HCEC 1CT (cell line): ENCODE results near the gene KCTD17.
A peak's percentile ranks its signal among the peaks of the same experiment; 100 is the strongest.
"Not testable (repeated sequence)": the region's sequence is repeated elsewhere in the genome, so short reads cannot be mapped to it uniquely, and the experiment has no call there.

Source experiments
- DNase-seq: peaks from one replicate; pipeline ENCODE4 v3.0.0-alpha.2; 2017

KCTD17 gene

DNA sequence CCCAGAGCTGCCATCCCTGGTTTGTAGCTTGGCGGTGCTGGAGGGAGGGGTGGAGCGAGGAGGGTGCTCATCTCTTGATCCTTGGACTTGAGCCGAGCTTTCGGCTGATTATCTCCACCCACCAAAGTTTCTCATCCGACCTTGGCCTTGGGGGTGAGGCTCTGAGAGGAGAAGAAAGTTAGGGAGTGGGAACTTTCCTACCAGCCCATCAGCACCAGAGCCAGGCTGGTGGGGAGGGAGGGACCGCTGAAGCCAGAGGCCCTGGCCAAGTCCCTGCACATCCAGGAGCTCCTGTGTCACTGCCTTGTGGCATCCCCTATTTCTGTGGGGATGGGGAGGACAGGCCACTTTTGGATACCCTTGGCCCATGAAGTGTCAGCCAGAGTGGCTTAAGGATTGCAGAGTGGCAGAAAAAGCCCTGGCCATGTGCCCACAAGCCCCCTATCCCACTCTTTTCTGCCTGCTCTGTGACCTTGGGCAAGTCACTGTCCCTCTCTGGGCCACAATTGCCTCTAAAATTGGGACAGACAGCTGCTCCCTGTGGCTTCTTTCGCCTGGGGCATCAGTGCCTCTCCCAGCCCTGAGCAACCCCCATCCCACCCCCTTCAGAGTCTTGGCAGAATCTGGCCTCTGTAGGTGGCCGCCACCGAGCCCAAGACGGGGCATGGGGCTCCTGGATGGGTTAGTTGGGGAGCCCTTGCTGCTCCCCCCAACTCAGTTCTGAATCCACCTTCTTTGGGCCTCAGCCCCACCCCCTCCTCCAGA is 10.3 kb downstream of the KCTD17 start:
- DNase-seq = no peak

DNA sequence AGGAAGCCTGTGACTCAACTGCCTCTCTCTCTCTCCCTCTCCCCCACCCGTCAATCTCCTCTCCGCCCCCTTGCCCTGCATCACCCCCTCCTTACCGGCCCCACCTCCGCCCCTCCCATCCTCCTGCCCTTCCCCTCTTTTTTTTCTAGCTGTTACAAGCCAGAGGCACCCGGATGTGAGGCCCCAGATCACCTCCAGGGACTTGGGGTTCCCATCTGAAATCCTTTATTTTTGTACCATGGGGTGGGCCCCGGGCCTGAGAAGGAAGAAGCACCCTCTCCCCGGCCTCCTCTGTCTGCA is 10.8 kb downstream of the KCTD17 start:
- DNase-seq = no peak

DNA sequence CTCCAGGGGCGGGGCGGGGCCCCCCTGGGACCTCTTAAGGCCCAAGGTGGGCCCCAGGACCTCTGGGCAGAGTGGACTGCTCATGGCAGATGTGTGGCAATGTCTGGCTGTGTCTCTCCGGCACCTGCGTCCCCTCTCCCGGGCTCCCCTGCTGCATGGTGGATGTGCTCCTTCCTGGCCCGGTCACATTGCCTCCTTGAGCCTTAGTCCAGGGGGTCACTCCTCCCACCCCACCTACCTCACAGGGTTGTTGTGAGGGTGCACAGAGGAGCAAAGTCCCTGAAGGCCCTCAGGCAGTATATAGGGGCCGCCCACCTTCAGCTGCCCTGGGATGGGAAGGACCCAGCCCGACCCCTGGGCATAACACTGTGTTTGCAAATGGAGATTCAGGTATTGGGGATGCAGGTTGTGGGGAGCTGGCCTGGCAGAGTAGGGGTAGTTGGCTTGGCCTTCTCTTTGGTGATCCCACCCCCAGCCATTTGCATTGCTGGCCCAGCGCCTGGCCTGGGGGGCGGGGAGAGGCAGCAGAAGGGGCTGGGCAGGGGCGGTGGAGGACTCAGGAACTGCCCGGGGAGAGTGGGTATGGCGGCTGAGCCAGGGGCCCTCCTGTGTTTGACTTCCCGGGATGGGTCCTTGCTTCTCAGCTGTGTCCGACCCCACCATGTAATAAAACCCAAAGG is 11.3 kb downstream of the KCTD17 start:
- no peak for DNase-seq

DNA sequence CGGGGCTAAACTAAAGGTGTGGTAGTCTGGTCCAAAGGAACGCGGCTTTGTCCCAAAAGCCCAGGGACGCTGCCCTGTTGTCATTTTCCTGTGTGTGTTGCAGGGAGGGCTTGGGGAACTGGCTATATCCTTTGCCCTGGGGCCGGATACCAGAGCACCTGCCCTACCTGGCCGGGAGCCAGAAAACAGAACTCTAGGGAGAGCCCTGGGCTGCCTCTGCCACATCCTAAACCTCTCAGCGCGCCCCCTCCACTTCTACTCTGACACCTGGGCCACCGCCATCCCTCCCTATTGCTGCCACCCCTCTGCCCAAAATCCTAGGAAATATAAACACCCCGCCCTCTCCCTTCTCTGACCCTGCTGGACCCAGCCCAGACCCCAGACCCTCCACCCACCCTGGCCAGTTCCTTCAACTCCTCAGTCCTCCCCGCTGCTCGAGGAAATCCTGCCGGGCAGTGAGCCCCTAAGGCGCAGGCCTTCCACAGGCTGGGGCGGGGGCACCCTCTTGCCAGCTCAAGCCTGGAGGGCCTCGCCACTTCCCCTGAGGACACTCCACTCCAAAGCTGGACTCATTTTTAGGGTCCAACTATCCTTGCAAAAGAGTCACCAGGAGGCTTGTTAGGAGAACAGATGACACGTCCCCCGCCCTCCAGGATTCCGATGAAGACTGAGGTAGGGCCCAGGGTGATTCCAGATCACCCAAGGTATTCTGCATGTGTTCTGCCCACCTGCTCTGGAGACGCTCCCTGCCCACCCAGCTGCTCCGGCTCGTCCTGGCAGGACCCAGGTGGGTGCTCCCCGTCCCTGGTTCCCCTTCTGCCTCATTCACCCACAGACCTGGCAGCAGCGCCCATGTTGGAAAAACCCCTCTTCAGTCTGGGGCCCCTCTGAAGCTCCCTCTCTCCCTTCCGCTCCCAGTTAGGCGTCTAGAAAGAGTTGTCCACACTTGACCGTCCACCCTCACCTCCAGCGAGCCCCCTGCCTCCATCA is 12.2 kb downstream of the KCTD17 start:
- no peak for DNase-seq

DNA sequence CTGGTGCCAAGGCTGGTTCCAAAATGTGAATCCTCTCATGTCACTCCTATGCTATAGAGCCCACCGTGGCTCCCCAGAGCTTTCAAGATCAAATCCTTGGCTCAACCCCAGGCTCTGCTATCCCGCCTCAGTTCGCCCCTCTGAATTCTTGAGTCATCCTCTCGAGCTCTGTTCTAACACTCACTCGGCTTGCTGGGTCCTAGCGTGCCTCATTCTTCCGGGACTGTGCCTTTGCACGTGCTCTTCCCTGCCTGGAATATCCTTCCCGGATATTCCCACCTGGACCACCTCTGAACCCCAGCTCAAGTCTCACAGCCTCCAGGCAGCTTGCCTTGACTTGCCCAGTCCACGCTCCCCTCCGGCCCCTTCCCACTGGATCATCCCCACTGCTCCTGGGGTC is 13.0 kb downstream of the KCTD17 start:
- no peak for DNase-seq

DNA sequence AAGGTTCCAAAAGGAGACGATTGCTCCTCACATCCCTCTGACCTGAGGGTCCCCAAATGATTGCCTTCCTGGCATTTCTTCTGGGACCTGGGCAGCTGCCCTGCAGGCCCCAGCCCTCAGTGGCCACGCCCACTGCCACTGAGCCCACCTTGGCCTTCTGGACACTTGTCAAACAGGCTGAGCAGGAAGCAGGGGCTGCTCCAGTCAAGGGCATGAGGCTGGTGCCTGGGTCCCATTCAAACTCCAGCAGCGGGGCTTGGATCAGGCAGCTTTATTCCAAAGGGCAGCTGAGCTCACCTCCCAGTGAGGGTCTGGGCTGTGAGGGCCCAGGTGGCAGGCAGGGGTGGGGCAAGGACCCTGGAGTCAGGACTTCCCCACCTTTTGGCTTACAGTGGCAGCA is 13.6 kb downstream of the KCTD17 start:
- no peak for DNase-seq

DNA sequence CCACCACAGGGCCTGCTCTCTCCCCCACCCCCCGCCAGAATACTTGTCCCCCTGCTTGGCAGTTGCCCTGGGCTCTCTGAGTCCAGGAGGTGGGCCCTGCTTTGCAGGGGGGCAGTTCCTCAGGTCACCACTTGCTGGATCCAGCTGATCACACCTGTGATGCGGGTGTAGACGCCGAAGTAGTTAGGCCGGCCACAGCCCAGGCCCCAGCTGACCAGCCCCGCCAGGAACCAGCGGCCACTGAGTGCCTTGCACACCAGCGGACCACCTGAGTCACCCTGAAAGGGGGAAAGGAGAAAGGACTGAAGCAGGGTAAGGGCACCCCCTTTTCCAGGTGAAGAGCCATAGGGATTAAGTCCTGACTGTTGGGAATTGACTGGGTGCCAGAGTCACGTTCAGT is 14.4 kb downstream of the KCTD17 start:
- no peak for DNase-seq

DNA sequence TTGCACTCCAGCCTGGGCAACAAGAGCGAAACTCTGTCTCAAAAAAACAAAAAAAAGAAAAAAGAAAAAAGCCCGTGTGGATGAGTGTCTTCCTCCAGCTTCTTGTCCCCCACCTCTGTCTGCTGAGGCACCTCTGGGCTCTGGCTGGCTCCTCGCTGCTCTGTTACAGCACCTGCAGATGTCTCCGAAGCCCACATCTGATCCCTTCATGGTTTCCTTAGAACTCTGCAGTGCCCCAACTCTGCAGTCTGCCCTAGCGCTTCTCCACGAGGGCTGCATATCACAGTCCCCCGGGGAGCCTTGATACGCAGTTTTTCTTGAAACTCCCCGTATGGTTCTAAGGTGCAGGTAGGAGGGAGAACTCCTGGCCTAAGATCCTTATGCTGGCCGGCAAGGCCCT is 15.9 kb downstream of the KCTD17 start:
- DNase-seq = no peak

DNA sequence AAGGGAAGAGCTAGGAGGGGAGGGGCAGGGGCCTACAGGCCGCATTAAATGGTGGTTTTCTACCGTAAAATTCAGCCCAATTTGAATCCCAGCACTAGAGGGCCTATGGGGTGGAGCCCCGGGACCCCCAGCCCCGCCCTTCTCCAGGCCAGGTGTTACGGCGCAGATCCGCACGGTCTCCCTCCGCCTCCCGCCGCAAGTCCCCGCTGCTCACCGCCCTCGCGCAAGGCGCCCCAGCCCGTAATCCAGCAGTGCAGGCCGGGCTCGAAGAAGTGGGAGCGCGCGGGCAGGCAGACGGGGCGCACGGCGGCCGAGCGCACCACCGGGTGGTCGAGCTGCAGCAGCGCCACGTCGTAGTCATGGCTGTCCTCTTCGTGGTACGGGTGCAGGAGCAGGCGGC is 17.3 kb downstream of the KCTD17 start:
- no peak for DNase-seq

DNA sequence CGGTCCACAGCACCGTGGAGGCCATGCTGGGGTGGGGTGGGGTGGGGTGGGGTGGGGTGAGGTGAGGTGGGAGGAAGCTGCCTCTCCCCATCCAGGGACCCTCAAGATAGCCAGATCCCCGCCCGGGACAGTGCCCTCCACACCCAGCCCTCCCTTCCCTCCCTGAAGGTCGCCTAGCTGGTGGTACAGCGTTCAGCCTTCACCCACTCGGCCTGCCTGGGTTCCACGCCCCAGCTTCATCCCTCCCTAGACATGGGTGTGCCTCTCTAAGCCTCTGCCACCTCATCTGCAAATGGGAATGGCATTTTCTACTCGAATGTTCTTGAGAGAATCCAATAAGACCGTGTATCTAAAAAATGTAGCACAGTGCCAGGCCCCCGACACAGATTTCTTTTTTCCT is 17.8 kb downstream of the KCTD17 start:
- no peak for DNase-seq

DNA sequence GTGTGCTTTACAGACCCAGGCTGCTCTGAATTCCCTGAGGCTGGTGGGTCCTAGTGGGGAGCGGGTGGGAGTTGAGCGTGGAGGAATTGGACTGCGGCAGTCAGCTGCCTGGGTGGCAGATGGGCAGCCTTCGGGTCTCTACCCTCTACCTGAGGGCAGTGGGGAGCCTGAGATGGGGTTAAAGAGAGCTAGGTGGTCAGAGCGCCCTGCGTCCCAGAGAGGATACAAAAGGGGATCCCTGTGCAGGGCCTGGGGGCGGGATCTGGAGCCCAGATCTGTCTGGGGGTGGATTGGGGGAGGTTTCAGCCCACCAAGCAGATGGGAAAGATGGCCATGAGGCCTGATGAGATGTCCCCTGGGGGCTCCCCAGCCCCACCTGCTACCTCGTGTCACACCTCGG is 18.2 kb downstream of the KCTD17 start:
- no peak for DNase-seq

DNA sequence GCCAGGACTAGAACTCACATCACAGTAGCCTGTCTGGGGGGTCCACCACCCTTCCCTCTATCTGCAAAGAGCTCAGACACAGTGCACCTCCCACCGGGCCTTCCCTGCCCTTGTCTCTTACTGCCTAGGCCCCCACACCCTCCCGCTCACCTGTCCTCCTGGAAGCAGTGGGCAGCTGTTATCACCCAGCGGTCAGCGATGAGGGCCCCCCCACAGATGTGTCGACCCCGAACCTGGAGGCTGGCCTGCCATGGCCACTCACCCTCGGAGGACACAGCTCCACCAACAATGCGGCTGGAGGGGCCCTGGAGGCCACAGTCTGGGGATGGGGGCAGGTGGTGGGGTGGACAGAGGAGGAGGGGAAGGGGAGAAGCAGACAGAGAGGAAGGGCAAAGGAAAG is 18.8 kb downstream of the KCTD17 start:
- no peak for DNase-seq

DNA sequence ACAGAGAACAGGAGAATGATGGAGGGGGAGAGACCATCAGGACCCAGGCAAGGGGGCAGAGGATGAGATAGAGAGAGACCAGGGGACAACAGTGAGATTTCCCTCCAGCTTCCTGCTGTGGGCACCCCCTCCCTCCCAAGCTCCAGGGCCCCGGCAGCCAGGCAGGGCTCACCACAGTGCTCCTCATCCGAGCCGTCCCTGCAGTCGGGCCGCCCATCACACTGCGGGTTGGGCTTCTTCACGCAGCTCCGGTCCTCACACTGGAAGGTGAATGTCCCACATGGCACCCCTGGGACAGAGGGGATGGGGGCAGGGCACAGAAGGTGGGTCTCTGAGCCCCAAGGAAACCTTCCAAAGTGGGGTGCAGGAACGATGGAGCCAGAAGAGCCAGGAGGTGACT is 19.2 kb downstream of the KCTD17 start:
- no peak for DNase-seq

DNA sequence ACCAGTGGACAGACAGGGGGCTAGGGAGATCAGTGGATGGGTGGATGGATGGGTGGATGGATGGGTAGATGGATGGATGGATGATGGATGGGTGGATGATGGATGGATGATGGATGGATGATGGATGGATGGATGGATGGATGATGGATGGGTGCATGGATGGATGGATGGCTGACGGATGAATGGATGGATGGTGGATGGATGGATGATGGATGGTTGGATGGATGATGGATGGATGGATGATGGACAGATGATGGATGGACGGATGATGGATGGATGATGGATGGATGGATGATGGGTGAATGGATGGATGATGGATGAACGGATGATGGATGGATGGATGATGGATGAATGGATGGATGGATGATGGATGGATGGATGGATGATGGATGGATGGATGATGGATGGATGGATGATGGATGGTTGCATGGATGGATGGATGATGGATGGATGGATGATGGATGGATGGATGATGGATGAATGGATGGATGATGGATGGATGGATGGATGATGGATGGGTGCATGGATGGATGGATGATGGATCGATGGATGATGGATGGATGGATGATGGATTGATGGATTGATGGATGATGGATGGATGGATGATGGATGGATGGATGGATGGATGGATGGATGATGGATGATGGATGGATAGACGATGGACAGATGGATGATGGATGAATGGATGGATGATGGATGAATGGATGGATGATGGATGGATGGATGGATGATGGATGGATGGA is 20.5 kb downstream of the KCTD17 start:
- DNase-seq = not testable (repeated sequence)

DNA sequence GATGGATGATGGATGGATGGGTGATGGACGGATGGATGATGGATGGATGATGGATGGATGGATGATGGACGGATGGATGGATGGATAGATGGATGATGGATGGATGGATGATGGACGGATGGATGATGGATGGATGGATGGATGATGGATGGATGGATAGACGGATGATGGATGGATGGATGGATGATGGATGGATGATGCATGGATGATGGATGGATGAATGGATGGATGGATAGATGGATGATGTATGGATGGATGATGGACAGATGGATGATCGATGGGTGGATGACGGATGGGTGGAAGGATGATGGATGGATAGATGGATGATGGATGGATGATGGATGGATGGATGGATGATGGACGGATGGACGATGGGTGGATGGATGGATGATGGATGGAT is 21.1 kb downstream of the KCTD17 start:
- DNase-seq = no peak

DNA sequence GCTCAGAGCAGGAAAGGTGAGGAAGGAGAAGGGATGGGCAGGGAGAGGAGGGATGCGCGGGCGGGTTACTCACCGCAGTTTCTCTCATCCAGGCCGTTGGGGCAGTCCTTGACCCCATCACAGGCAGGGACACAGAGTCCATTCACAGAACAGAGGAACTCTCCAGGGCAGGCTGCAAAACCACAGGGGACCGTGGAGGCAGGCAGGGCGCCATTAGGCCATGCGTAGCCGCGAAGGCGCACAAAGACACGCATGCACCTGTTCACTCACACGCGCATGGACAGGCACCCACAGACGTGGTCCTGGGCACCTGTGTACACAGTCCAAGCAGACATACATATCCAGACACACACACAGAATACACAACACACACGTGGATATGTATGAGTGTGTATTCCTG is 23.0 kb downstream of the KCTD17 start:
- DNase-seq = no peak

DNA sequence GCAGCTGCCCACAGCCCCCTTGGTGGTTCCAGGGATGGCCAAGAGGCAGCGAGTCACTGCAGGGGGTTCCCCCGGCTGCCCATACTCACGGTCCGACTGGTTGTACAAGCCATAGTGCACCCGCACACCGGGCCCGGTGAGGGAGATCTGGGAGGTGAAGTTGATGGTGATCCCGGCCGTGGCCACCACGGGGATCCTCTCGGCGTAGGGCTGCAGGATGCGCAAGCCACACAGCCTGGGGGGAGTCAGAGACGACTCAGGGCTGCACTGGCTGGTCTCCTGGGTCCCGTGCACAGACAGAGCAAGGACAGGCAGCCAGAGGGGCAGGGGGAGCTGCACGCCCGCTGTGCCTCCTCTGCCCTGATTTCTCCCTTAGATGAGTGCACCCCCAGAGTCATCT is 23.5 kb downstream of the KCTD17 start:
- DNase-seq = no peak

DNA sequence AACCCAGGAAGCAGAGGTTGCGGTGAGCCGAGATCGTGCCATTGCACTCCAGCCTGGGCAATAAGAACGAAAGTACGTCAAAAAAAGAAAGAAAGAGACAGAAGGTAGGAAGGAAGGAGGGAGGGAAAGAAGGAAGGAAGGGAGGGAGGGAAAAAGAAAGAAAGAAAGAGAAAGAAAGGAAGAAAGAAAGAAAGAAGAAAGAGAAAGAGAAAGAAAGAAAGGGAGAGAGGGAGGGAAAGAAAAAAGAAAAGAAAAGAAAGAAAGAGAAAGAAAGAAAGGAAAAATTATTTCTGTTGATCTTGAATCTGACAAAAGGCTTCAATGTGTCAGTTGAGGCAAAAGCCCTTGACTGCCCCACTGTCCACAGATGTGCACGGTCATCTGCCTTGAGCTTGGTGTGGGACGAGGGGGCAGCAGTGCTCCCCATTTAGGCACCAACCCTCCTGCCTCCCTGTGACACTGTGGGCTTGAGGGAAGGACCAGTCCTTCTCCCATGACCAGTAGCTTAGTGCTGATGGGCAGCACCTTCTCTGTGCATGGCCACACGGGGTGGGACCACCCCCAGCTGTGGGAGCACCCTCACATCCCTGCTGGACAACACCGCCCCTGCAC is 24.4 kb downstream of the KCTD17 start:
- no peak for DNase-seq

DNA sequence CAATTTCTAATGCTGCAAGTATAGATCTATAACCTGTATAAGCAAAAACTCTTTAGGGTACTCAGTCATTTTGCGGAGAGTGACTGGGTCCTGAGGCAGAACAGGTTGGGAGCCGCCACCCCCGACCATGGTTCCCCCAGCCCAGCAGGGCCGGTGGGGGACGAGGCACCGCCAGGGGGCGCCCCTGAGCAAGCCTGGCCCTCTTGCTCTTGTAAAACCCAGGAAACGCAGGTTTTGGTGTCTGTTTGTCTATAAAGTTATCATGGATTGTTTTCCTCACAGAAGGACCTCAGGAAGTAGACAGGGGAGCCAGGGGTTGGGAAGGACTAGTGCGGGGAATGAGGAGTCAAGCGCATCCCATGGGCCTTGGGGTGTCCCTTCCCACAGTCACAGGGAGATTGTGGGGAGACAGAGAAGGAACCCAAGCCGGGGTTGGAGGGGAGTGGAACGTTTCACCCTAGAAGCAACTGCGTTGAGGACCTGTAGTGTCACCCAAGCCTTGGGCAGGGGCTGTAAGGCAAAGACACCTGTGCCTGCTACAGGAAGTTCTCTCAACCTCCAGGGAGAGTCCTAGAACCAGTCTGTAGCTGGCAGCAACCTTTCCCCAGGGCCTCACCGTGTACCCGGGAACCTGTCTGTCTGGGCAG is 26.4 kb downstream of the KCTD17 start:
- peak; percentile 30 for DNase-seq

DNA sequence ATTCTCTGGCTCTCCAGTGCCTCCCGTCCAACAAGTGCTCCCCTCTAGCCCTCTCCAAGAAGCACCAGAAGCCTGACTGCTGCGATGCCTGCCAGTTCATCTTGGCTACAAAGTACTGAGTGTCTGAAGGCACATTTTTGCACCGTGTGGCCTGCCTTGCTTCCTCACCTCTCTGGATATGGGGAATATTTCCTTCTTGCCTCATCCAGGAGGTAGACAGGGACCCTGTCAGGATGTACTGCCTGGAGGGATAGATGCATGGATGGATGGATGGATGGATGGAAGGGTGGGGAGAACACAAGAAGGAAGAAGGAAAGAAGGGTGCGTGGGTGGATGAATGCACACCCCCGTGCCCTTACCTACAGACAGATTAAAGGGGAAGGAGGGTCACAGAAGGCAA is 27.6 kb downstream of the KCTD17 start:
- no peak for DNase-seq

DNA sequence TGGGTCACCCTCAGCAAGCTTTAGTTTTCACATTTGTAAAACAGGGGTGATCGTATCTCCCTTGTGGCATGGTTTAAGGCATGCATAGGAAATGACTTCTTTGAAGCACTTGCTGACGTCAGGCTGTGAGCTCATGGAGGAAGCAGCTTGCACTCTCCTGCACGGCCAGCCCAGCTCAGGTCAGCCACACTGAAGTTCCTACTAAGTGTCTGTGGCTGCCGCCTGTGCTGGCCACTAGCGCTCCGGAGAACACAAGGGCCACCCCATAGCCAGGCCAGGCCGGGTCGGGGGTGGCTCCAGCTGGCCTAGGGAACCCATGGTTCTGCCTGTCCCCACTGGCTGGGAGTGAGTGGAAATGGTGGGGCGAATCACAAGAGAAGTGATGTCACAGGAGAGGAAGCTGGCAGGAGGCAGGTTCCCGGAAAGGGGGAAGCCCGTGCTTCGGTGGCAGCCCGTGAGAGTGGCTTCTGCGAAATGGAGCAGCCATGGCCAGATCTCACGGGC is 28.2 kb downstream of the KCTD17 start:
- peak; percentile 16 for DNase-seq

DNA sequence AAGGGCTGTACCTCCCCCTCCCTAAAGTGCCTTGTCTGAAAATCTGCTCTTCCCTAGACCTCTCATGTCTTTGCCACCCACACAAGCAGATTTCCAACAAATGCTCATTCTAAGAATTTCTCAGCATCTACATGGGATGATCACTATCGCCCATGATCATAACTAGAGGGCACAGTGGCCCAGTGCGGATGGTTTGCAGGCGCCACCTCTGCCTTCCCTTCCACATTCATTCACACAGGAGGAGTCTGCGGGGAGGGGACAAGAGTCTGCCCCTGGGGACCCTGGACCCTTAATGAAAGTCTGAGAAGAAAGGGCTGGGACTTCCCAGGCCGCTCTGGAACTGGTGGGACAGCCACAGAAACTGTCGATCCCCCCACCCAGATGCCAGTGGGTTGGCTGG is 28.9 kb downstream of the KCTD17 start:
- DNase-seq = no peak
